Gastroesophageal sphincter (tissue), 2 donors: ENCODE results near the gene THSD7A.

Source experiments
- EP300 ChIP-seq: sonication (generic); formaldehyde crosslinking; IDR thresholded peaks from one replicate; pipeline ENCODE4 v1.6.1; 2017; ENCODE audit warnings: antibody characterized with exemption, mild to moderate bottlenecking
- POLR2AphosphoS5 ChIP-seq: sonication (generic); formaldehyde crosslinking; IDR thresholded peaks from one replicate; pipeline ENCODE4 v1.6.1; 2017; ENCODE audit warnings: antibody characterized with exemption

DNA sequence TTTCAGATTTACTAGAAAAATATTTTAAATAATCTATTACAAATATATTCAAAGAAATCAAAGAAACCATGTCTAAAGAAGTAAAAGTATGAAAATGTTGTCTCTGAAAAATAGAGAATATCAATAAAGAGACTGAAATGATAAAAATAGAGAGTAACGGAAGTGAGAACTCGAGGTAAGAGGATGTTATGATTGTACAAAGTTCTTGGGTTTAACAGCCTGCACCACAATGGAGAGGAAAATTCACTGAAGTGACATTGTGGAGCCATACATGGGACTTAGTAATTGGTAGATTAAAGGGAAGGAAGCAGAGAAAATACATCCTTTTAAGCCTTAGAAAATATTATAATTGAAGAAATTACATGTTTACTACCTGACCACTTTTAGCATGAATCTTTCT, 77.9 kb downstream of the THSD7A start:
- TF ChIP-seq EP300 (no peak), POLR2AphosphoS5 (no peak)
